T-cell (primary cell): Measurements from ENCODE around the gene BBLN. TPM values are rescaled to one million over a fixed set of nuclear protein-coding genes. Genes with fewer than 3 reads are reported as not detected.
A peak's percentile ranks its signal among the peaks of the same experiment; 100 is the strongest.

Experiments
- ATAC-seq, 4 experiments: fragments of 200-7000 bp in 3 of 4; fragments of 150-1000 bp in 1 of 4; cut with Tn5 transposase; replicated peaks in 1 of 4; 1 replicate in 3 of 4; 2 replicates in 1 of 4; pipeline ENCODE4 v1.10.0; 2021; ENCODE audit warnings: moderate library complexity in 3 of 4, mild to moderate bottlenecking in 2 of 4, moderate number of reproducible peaks in 1 of 4
- CTCF ChIA-PET, 2 donors: fragments of 300-600 bp; sonication (Branson Sonifier 250); formaldehyde crosslinking; loops; one replicate each; lab custom pipeline; 2022; ENCODE audit warnings: antibody characterized with exemption in 2 of 2; lab: Charles Lee
- POLR2A ChIA-PET, 2 donors: fragments of 300-600 bp; sonication (Branson Sonifier 250); formaldehyde crosslinking; loops; one replicate each; lab custom pipeline; 2022; ENCODE audit warnings: antibody characterized with exemption in 2 of 2; lab: Charles Lee
- DNase-seq, 35 experiments: peaks; one replicate each; pipeline versions ENCODE4 v3.0.0 to v3.0.0-alpha.2; 2013 to 2023
- H3K27ac ChIP-seq: one replicate; pipeline ENCODE4 v1.5.1; 2013; ENCODE audit warnings: low read length
- H3K27me3 ChIP-seq, 2 experiments: replicated peaks in 1 of 2; 1 replicate in 1 of 2; 2 replicates in 1 of 2; pipeline versions ENCODE4 v1.6.1 to v1.7.0; 2013; ENCODE audit warnings: low read length in 1 of 2, mixed read lengths in 1 of 2; ENCODE audit not compliant: control insufficient read depth in 2 of 2, insufficient read depth in 2 of 2; ENCODE audit errors: extremely low read depth in 1 of 2
- H3K36me3 ChIP-seq, 2 donors: 1 replicate in 1 of 2; 2 replicates in 1 of 2; pipeline versions ENCODE4 v1.6.1 to v1.7.0; 2013; ENCODE audit warnings: low read length in 1 of 2; ENCODE audit not compliant: control insufficient read depth in 2 of 2, insufficient read depth in 1 of 2; ENCODE audit errors: extremely low read depth in 1 of 2
- H3K4me1 ChIP-seq, 2 experiments: 1 replicate in 1 of 2; 2 replicates in 1 of 2; pipeline versions ENCODE4 v1.6.1 to v1.7.0; 2013; ENCODE audit warnings: low read length in 2 of 2, mixed read lengths in 1 of 2; ENCODE audit not compliant: insufficient read depth in 2 of 2, control insufficient read depth in 1 of 2; ENCODE audit errors: extremely low read depth in 1 of 2
- H3K4me3 ChIP-seq, 2 donors: 1 replicate in 1 of 2; 2 replicates in 1 of 2; pipeline versions ENCODE4 v1.5.1 to v1.7.0; 2013; ENCODE audit warnings: mild to moderate bottlenecking in 2 of 2, low read length in 1 of 2, moderate library complexity in 1 of 2; ENCODE audit not compliant: control insufficient read depth in 1 of 2; ENCODE audit errors: extremely low read depth in 1 of 2
- H3K9me3 ChIP-seq: 2 replicates; pipeline ENCODE4 v1.7.0; 2013
- H3K27ac Mint-ChIP-seq, 2 donors: one replicate each; pipeline ENCODE4 v1.8.0; 2020 to 2021; ENCODE audit warnings: mild to moderate bottlenecking in 2 of 2, mixed read lengths in 2 of 2
- H3K27me3 Mint-ChIP-seq, 2 donors: one replicate each; pipeline ENCODE4 v1.8.0; 2021 to 2022; ENCODE audit warnings: mixed read lengths in 2 of 2
- H3K36me3 Mint-ChIP-seq: one replicate; pipeline ENCODE4 v1.8.0; 2021; ENCODE audit warnings: mixed read lengths
- H3K4me1 Mint-ChIP-seq, 3 donors: one replicate each; pipeline ENCODE4 v1.8.0; 2020 to 2022; ENCODE audit warnings: mixed read lengths in 3 of 3, mild to moderate bottlenecking in 1 of 3
- H3K4me3 Mint-ChIP-seq, 3 donors: one replicate each; pipeline ENCODE4 v1.8.0; 2020 to 2022; ENCODE audit warnings: mild to moderate bottlenecking in 3 of 3, mixed read lengths in 3 of 3, moderate library complexity in 3 of 3
- H3K9me3 Mint-ChIP-seq, 3 donors: one replicate each; pipeline ENCODE4 v1.8.0; 2020 to 2022; ENCODE audit warnings: mixed read lengths in 3 of 3
- WGBS: methylation state at CpG from one replicate; pipeline ENCODE4 v1.1.5; 2013; ENCODE audit warnings: missing lambda C conversion rate; ENCODE audit not compliant: insufficient coverage; 5-methylcytosine and 5-hydroxymethylcytosine counted together
- total RNA-seq, 35 experiments: library from RNA in 6 of 35; stranded (reverse) in 6 of 35; fragments of 120-200 nt in 1 of 35; gene quantifications; one replicate each; pipeline versions ENCODE4 v1.2.1 to v1.2.4 and lab custom pipeline; 2013 to 2026

Gene BBLN
- total RNA-seq, 5 donors from 2014 or later (not counting 1 experiment from before 2014, with no cell fraction given) = 50.0 to 85.9 (median 81.4) TPM

DNA sequence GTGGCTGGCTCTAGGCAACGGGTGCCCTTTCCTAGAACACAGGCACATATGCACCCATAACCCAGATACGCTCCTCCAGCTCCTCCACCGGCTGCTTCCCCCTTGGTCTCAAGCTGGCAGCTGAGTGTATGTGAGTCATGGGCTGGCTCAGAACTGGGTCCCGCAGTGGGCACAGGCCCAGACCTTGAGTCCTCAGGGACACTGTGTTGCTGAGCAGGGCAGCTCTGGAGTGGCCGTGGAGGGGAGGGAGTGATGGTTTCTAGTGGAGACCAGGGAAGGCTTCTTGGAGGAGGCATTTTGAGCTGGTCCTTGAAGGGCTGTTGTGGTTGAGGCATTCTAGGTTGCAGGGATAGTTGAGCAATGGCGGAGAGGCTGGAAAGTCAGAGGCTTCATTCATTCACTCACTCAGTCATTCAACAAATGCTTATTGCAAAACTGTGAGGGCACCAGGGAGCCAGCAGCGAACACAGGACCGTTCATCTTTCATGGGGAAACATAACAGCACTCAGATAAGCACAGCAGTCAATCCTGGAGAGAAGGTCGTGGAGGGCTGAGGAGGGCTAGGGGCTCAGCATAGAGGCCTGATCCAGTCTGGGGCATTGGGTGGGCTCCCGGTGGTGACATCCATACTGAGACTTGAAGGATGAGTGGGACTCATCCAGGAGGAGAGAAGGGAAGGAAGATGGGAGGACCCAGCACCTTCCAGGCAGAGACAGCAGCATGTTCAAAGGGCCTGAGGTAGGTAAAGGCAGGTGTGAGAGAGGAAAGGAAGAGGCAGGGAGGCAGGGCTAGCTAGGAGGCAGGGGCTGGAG, 2.4 kb downstream of the BBLN start:
- DNase-seq (no peak), ATAC-seq (no peak)
- peak overlapping the region; percentile 48 to 58 for H3K27ac Mint-ChIP-seq
- POLR2A ChIA-PET = interaction anchor here in 1 of 2 donors (0.7 kb wide), 1 partner anchor 67 kb away, joined by 5 read pairs; no protein-coding TSS in a partner anchor
- Histone ChIP-seq H3K4me3 (no peak overlapping the region), H3K9me3 (no peaks in the 10 kb centered on the region), H3K36me3 (peaks cover 15 to 36% of the 10 kb centered on the region in 2 donors), H3K4me1 (peaks cover 2 to 21% of the 10 kb centered on the region in 2 experiments), H3K27me3 (no peaks in the 10 kb centered on the region), H3K27ac (no peak overlapping the region)
- 94% methylated on average over 5 of the region's 10 CpGs for WGBS
- H3K9me3 Mint-ChIP-seq = no peaks in the 10 kb centered on the region
- peak overlapping the region; percentile 1 to 86 (median 85) for H3K4me3 Mint-ChIP-seq
- no peaks in the 10 kb centered on the region for H3K27me3 Mint-ChIP-seq
- CTCF ChIA-PET = no interaction called here
- H3K4me1 Mint-ChIP-seq = peaks cover 23 to 25% (median 24%) of the 10 kb centered on the region in 3 donors
- peaks cover 21% of the 10 kb centered on the region for H3K36me3 Mint-ChIP-seq

- Mint-ChIP-seq H3K4me3 (no peak overlapping the region), H3K36me3 (peaks cover 21% of the 10 kb centered on the region)
- POLR2A ChIA-PET = no interaction called here
Observed at GRCh38 chr9:128163027-128163515, 3.0 kb downstream of the BBLN start.

GRCh38 chr9:128163523-128164306, 3.6 kb downstream of the BBLN start:
- ChIA-PET CTCF (no interaction called here), POLR2A (no interaction called here)
- peaks cover 23% of the 10 kb centered on the region for H3K36me3 Mint-ChIP-seq
- Histone ChIP-seq H3K27me3 (no peaks in the 10 kb centered on the region), H3K4me3 (no peak overlapping the region), H3K4me1 (peaks cover 2 to 21% of the 10 kb centered on the region in 2 experiments), H3K9me3 (no peaks in the 10 kb centered on the region), H3K27ac (no peak overlapping the region), H3K36me3 (peaks cover 17 to 47% of the 10 kb centered on the region in 2 donors)
- 97% methylated on average over 8 of the region's 10 CpGs for WGBS
- no peaks in the 10 kb centered on the region for H3K27me3 Mint-ChIP-seq
- no peaks in the 10 kb centered on the region for H3K9me3 Mint-ChIP-seq
- no peak overlapping the region for H3K27ac Mint-ChIP-seq
- no peak overlapping the region for H3K4me3 Mint-ChIP-seq
- DNase-seq (no peak), ATAC-seq (no peak)
- peaks cover 23 to 25% (median 24%) of the 10 kb centered on the region in 3 donors for H3K4me1 Mint-ChIP-seq

More at GRCh38 chr9:128163027-128163515, 3.0 kb downstream of the BBLN start:
- CTCF ChIA-PET = no interaction called here
- H3K36me3 ChIP-seq = peaks cover 17 to 42% of the 10 kb centered on the region in 2 donors
- H3K4me3 ChIP-seq = no peak overlapping the region
- H3K9me3 ChIP-seq = no peaks in the 10 kb centered on the region
- H3K27ac ChIP-seq = no peak overlapping the region
- WGBS = 98% methylated on average over 4 of the region's 6 CpGs
- Mint-ChIP-seq H3K27ac (peak overlapping the region; percentile 48 to 58), H3K4me1 (peaks cover 23 to 25% (median 24%) of the 10 kb centered on the region in 3 donors), H3K9me3 (no peaks in the 10 kb centered on the region), H3K27me3 (no peaks in the 10 kb centered on the region)
- DNase-seq (no peak), ATAC-seq (no peak)
- H3K4me1 ChIP-seq = peaks cover 2 to 21% of the 10 kb centered on the region in 2 experiments
- no peaks in the 10 kb centered on the region for H3K27me3 ChIP-seq

- H3K9me3 Mint-ChIP-seq = no peaks in the 10 kb centered on the region
- peaks cover 20 to 21% (median 21%) of the 10 kb centered on the region in 3 donors for H3K4me1 Mint-ChIP-seq
- ChIA-PET POLR2A (no interaction called here), CTCF (no interaction called here)
- ATAC-seq = no peak
- WGBS = 96% methylated on average over 9 of the region's 14 CpGs
- peak overlapping the region in 1 of 2 donors; percentile 17 for H3K27ac Mint-ChIP-seq
- no peaks in the 10 kb centered on the region for H3K27me3 Mint-ChIP-seq
- no peak for DNase-seq
- H3K4me1 ChIP-seq = peaks cover 2 to 18% of the 10 kb centered on the region in 2 experiments
- no peaks in the 10 kb centered on the region for H3K9me3 ChIP-seq
- peaks cover 20 to 54% of the 10 kb centered on the region in 2 donors for H3K36me3 ChIP-seq
- no peak overlapping the region for H3K4me3 Mint-ChIP-seq
- H3K27me3 ChIP-seq = no peaks in the 10 kb centered on the region
- no peak overlapping the region for H3K4me3 ChIP-seq
- peaks cover 29% of the 10 kb centered on the region for H3K36me3 Mint-ChIP-seq
- H3K27ac ChIP-seq = no peak overlapping the region
Observed at GRCh38 chr9:128164307-128164885, 4.3 kb downstream of the BBLN start.

DNA sequence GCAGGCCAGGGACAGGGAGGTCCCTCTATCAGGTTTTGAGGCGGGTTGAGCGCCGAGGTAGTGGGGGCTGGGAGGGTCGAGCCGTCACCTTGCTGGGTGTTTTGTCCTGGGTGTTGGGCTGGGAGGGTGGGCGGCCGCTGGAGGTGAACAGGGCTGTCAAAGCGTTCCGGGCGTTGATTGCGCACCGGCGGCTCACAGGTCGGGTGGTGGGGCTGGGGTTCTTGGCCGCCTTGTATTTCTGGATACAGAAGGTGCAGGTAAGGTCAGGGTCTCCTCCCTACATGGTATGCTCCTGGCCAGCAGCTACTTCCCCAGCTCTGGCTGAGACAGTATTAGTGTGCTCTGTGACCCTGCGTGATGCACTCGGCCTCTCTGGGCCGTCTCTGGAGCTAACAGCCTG, 6.1 kb downstream of the BBLN start:
- Histone ChIP-seq H3K9me3 (no peaks in the 10 kb centered on the region), H3K27me3 (no peaks in the 10 kb centered on the region), H3K4me3 (no peak overlapping the region), H3K27ac (no peak overlapping the region), H3K4me1 (peaks cover 0 to 4% of the 10 kb centered on the region in 2 experiments), H3K36me3 (peaks cover 28 to 63% of the 10 kb centered on the region in 2 donors)
- Mint-ChIP-seq H3K36me3 (peaks cover 39% of the 10 kb centered on the region), H3K27ac (no peak overlapping the region), H3K9me3 (no peaks in the 10 kb centered on the region), H3K27me3 (no peaks in the 10 kb centered on the region), H3K4me1 (peaks cover 12 to 14% (median 14%) of the 10 kb centered on the region in 3 donors), H3K4me3 (no peak overlapping the region)
- ChIA-PET POLR2A (no interaction called here), CTCF (no interaction called here)
- no peak for ATAC-seq
- no peak for DNase-seq
- WGBS = 96% methylated on average over 12 of the region's 18 CpGs

GRCh38 chr9:128167209-128167608, 7.1 kb downstream of the BBLN start:
- Histone ChIP-seq H3K27me3 (no peaks in the 10 kb centered on the region), H3K27ac (no peak overlapping the region), H3K4me3 (no peak overlapping the region), H3K4me1 (no peaks in the 10 kb centered on the region), H3K9me3 (no peaks in the 10 kb centered on the region), H3K36me3 (peaks cover 28 to 63% of the 10 kb centered on the region in 2 donors)
- POLR2A ChIA-PET = no interaction called here
- CTCF ChIA-PET = no interaction called here
- 94% methylated on average over 3 of the region's 4 CpGs for WGBS
- Mint-ChIP-seq H3K4me1 (peaks cover 5 to 7% (median 5%) of the 10 kb centered on the region in 3 donors), H3K27ac (no peak overlapping the region), H3K36me3 (peaks cover 38% of the 10 kb centered on the region), H3K4me3 (no peak overlapping the region), H3K9me3 (no peaks in the 10 kb centered on the region), H3K27me3 (no peaks in the 10 kb centered on the region)
- DNase-seq (no peak), ATAC-seq (no peak)
